ENCODE results near the gene IGDCC3. TPM values are rescaled to one million over a fixed set of nuclear protein-coding genes. Genes with fewer than 3 reads are reported as not detected.

Gene IGDCC3
- total and polyA plus RNA-seq, 2 experiments from 2014 or later = not detected

GRCh38 chr15:65404186-65404872 is 26.5 kb upstream of the IGDCC3 start:
- Histone ChIP-seq H3K27me3 (replicated peaks; ENCODE audit: insufficient read depth) (no peaks in the 10 kb centered on the region), H3K9ac (no peak overlapping the region), H3K9me3 (ENCODE audit: low read depth) (no peaks in the 10 kb centered on the region), H3K27ac (no peak overlapping the region), H3F3A (ENCODE audit: insufficient read depth) (peaks cover 10% of the 10 kb centered on the region), H3K9me2 (ENCODE audit: insufficient read depth) (no peaks in the 10 kb centered on the region), H4K20me1 (ENCODE audit: insufficient read depth) (no peaks in the 10 kb centered on the region), H3K4me3 (no peak overlapping the region), H3K4me2 (ENCODE audit: unreplicated experiment) (no peak overlapping the region), H3K4me1 (ENCODE audit: insufficient read depth) (peaks cover 11% of the 10 kb centered on the region), H3K36me3 (ENCODE audit: low read depth) (no peaks in the 10 kb centered on the region), H2AFZ (no peak overlapping the region), H3K79me2 (ENCODE audit: insufficient read depth) (no peaks in the 10 kb centered on the region)
- no peak for TF ChIP-seq EZH2 (IDR thresholded peaks at IDR 0.05; ENCODE audit: insufficient read depth, poor library complexity, severe bottlenecking)
- TF ChIP-seq EZH2phosphoT487 (IDR thresholded peaks at IDR 0.05; ENCODE audit: insufficient read depth, low read depth) = no peak
- no peak for DNase-seq
- WGBS, 2 experiments (ENCODE audit: low coverage in 1 of 2, low lambda C conversion rate in 2 of 2, missing lambda C conversion rate in 2 of 2) = 76 to 83% methylated on average over 6 of the region's 6 CpGs
- in situ Hi-C loops (cut with MboI) = no loop called here

- DNase-seq = no peak
- H3K27me3 ChIP-seq (replicated peaks; ENCODE audit: insufficient read depth) = 0 out of 2 replicates have a peak, but pooled peaks cover 2% of the 10 kb centered on the region
- in situ Hi-C loops (cut with MboI) = no loop called here
- H3K4me3 ChIP-seq = no peak overlapping the region
- 35 to 46% methylated on average over 4 of the region's 4 CpGs for WGBS, 2 experiments (ENCODE audit: low coverage in 1 of 2, low lambda C conversion rate in 2 of 2, missing lambda C conversion rate in 2 of 2)
- no peaks in the 10 kb centered on the region for H3F3A ChIP-seq (ENCODE audit: insufficient read depth)
- H3K9me2 ChIP-seq (ENCODE audit: insufficient read depth) = no peaks in the 10 kb centered on the region
- H3K9me3 ChIP-seq (ENCODE audit: low read depth) = no peaks in the 10 kb centered on the region
- no peak overlapping the region for H3K4me2 ChIP-seq (ENCODE audit: unreplicated experiment)
- H3K79me2 ChIP-seq (ENCODE audit: insufficient read depth) = no peaks in the 10 kb centered on the region
- no peak overlapping the region for H3K27ac ChIP-seq
- H2AFZ ChIP-seq = no peak overlapping the region
- no peak overlapping the region for H3K9ac ChIP-seq
- no peaks in the 10 kb centered on the region for H4K20me1 ChIP-seq (ENCODE audit: insufficient read depth)
- H3K4me1 ChIP-seq (ENCODE audit: insufficient read depth) = no peaks in the 10 kb centered on the region
- no peaks in the 10 kb centered on the region for H3K36me3 ChIP-seq (ENCODE audit: low read depth)
- TF ChIP-seq EZH2 (IDR thresholded peaks at IDR 0.05; ENCODE audit: insufficient read depth, poor library complexity, severe bottlenecking) (no peak), EZH2phosphoT487 (IDR thresholded peaks at IDR 0.05; ENCODE audit: insufficient read depth, low read depth) (no peak)
Observed at GRCh38 chr15:65402961-65403360, 25.2 kb upstream of the IGDCC3 start.

- H3K27ac ChIP-seq = no peak overlapping the region
- no peaks in the 10 kb centered on the region for H3K36me3 ChIP-seq (ENCODE audit: low read depth)
- H3K4me2 ChIP-seq (ENCODE audit: unreplicated experiment) = no peak overlapping the region
- H3K4me1 ChIP-seq (ENCODE audit: insufficient read depth) = no peaks in the 10 kb centered on the region
- H3F3A ChIP-seq (ENCODE audit: insufficient read depth) = no peaks in the 10 kb centered on the region
- H3K79me2 ChIP-seq (ENCODE audit: insufficient read depth) = no peaks in the 10 kb centered on the region
- DNase-seq = no peak
- in situ Hi-C loops (cut with MboI) = no loop called here
- H3K9ac ChIP-seq = no peak overlapping the region
- H2AFZ ChIP-seq = no peak overlapping the region
- TF ChIP-seq EZH2phosphoT487 (IDR thresholded peaks at IDR 0.05; ENCODE audit: insufficient read depth, low read depth) (no peak), EZH2 (IDR thresholded peaks at IDR 0.05; ENCODE audit: insufficient read depth, poor library complexity, severe bottlenecking) (no peak)
- no peak overlapping the region for H3K4me3 ChIP-seq
- no peaks in the 10 kb centered on the region for H3K9me3 ChIP-seq (ENCODE audit: low read depth)
- H3K27me3 ChIP-seq (replicated peaks; ENCODE audit: insufficient read depth) = 0 out of 2 replicates have a peak, but pooled peaks cover 5% of the 10 kb centered on the region
- H3K9me2 ChIP-seq (ENCODE audit: insufficient read depth) = no peaks in the 10 kb centered on the region
- WGBS, 2 experiments (ENCODE audit: low coverage in 1 of 2, low lambda C conversion rate in 2 of 2, missing lambda C conversion rate in 2 of 2) = 76 to 77% methylated on average over 8 of the region's 8 CpGs
- H4K20me1 ChIP-seq (ENCODE audit: insufficient read depth) = no peaks in the 10 kb centered on the region
Observed at GRCh38 chr15:65401611-65402240, 23.9 kb upstream of the IGDCC3 start.

- H3K9me3 ChIP-seq (ENCODE audit: low read depth) = no peaks in the 10 kb centered on the region
- H3K4me2 ChIP-seq (ENCODE audit: unreplicated experiment) = no peak overlapping the region
- H3K27me3 ChIP-seq (replicated peaks; ENCODE audit: insufficient read depth) = 0 out of 2 replicates have a peak, but pooled peaks cover 5% of the 10 kb centered on the region
- peak; percentile 76 for DNase-seq
- no peaks in the 10 kb centered on the region for H4K20me1 ChIP-seq (ENCODE audit: insufficient read depth)
- no peaks in the 10 kb centered on the region for H3K79me2 ChIP-seq (ENCODE audit: insufficient read depth)
- no peak overlapping the region for H3K9ac ChIP-seq
- no peaks in the 10 kb centered on the region for H3K4me1 ChIP-seq (ENCODE audit: insufficient read depth)
- TF ChIP-seq EZH2 (IDR thresholded peaks at IDR 0.05; ENCODE audit: insufficient read depth, poor library complexity, severe bottlenecking) (no peak), EZH2phosphoT487 (IDR thresholded peaks at IDR 0.05; ENCODE audit: insufficient read depth, low read depth) (no peak)
- no peak overlapping the region for H2AFZ ChIP-seq
- no peak overlapping the region for H3K27ac ChIP-seq
- WGBS, 2 experiments (ENCODE audit: low coverage in 1 of 2, low lambda C conversion rate in 2 of 2, missing lambda C conversion rate in 2 of 2) = 14 to 16% methylated on average over 11 of the region's 11 CpGs
- no peaks in the 10 kb centered on the region for H3K36me3 ChIP-seq (ENCODE audit: low read depth)
- H3K9me2 ChIP-seq (ENCODE audit: insufficient read depth) = no peaks in the 10 kb centered on the region
- H3K4me3 ChIP-seq = no peak overlapping the region
- H3F3A ChIP-seq (ENCODE audit: insufficient read depth) = no peaks in the 10 kb centered on the region
- in situ Hi-C loops (cut with MboI) = no loop called here
Observed at GRCh38 chr15:65400760-65401610, 23.2 kb upstream of the IGDCC3 start.
